ENCODE measurements around the gene ARPC2.

GRCh38 chr2:218291318-218292047 is 74.5 kb downstream of the ARPC2 start:
- peak in 1 of 3 donors; percentile 52 for TF ChIP-seq POLR2AphosphoS5 (IDR thresholded peaks at IDR 0.05)
- TF ChIP-seq POLR2A (IDR thresholded peaks at IDR 0.05) = no peak
